ENCODE data around the gene TLL1. TPM values are rescaled to one million over a fixed set of nuclear protein-coding genes. Genes with fewer than 3 reads are reported as not detected.
A peak's percentile ranks its signal among the peaks of the same experiment; 100 is the strongest.

TLL1 gene
- 2.6 and 19.0 TPM in 2 replicates for total RNA-seq

DNA sequence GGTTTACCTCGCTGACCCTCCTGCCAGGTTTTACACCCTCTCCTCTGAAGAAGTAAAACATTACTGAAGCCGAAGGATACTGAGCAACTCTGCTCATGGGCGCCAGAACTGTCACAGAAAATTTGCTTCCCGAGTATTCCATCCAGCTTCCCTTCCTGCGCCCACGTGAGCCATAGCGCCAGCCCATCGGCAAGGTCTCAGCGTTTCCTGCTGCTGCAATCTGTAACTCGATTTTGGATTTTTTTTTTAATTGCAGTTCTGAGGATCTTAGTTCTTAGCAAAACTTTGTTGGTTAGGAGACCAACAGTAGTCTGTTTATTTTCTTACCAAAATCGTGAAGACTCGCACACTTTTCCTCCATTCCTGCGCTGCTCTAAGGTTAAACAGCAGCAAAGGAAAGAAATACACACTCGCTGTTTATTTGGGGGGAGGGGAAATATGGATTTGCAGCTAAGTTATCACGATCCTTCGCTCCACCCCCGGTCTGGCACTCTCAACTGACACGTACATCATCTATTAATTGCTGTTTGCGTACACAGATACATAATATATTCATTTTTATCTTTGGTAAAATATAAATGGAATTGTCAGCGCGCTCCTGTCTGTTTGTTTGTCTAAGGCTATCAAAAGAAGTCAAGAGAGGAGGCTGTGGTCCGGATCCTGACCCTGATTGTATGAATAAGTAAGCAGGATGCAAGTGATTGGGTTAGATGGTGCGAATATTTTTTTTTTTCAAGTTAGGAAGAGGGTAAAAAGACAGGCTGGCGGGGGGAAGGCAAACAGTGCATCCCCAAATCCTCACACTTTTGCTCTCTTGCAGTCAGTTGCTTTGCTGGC lies at the start of gene TLL1:
Gene TLL1 (plus strand): TSS at position 777 of the 837 bp plus-strand sequence. CDS start 668 bp downstream, outside the sequence.
- H3K4me3 ChIP-seq (ENCODE audit: low read depth, low read length): peak within 1 kb of the TSS; percentile 44
- peak; percentile 10 for DNase-seq (ENCODE audit: low read depth)
- TF ChIP-seq, protein P1, sequence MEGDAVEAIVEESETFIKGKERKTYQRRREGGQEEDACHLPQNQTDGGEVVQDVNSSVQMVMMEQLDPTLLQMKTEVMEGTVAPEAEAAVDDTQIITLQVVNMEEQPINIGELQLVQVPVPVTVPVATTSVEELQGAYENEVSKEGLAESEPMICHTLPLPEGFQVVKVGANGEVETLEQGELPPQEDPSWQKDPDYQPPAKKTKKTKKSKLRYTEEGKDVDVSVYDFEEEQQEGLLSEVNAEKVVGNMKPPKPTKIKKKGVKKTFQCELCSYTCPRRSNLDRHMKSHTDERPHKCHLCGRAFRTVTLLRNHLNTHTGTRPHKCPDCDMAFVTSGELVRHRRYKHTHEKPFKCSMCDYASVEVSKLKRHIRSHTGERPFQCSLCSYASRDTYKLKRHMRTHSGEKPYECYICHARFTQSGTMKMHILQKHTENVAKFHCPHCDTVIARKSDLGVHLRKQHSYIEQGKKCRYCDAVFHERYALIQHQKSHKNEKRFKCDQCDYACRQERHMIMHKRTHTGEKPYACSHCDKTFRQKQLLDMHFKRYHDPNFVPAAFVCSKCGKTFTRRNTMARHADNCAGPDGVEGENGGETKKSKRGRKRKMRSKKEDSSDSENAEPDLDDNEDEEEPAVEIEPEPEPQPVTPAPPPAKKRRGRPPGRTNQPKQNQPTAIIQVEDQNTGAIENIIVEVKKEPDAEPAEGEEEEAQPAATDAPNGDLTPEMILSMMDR (IDR thresholded peaks at IDR 0.05; ENCODE audit: insufficient read depth, low read depth, low read length): no peak

DNA sequence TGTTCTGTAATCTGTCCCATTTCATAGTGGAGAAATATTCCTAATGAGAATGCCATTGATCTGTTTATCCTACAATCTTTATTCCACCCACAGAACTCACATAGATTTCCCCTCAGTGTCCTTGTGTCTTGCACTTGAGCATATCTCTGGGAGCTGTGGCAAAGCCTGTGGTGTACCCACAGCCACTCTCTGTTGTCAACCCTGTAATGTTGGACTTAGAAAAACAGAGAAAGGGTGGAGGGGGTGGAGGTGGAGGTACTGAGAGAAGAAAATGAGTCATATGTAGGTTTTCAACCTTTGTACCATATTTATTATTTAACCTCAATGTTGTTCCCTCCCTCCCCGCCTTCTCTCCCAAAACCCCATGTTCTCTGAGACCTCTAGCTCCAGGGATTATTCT lies 46.9 kb upstream of the TLL1 start:
- no peak overlapping the region for H3K4me3 ChIP-seq (ENCODE audit: low read depth, low read length)
- DNase-seq (ENCODE audit: low read depth): no peak
- TF ChIP-seq, protein P1 (IDR thresholded peaks at IDR 0.05; ENCODE audit: insufficient read depth, low read depth, low read length): no peak

DNA sequence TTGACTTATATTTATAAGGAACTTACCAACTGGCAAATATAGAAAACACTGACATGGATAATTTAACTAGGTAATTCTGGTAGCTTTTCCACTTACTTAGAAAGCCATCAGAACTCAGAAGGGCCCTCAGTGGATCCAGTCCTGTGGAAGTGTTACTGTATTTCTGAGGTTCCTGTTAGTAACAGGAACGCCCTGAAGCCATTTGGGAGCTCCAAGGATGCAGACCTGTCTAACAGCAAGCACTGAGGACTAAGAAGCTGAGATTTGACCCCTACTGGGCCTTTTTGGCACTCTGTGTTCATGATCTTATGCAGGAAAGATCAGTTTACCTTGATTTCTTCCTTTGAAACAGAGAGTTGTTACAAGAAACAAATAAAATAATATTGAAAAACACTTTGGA lies 46.0 kb upstream of the TLL1 start:
- no peak overlapping the region for H3K4me3 ChIP-seq (ENCODE audit: low read depth, low read length)
- DNase-seq (ENCODE audit: low read depth): no peak
- TF ChIP-seq, protein P1 (IDR thresholded peaks at IDR 0.05; ENCODE audit: insufficient read depth, low read depth, low read length): no peak

DNA sequence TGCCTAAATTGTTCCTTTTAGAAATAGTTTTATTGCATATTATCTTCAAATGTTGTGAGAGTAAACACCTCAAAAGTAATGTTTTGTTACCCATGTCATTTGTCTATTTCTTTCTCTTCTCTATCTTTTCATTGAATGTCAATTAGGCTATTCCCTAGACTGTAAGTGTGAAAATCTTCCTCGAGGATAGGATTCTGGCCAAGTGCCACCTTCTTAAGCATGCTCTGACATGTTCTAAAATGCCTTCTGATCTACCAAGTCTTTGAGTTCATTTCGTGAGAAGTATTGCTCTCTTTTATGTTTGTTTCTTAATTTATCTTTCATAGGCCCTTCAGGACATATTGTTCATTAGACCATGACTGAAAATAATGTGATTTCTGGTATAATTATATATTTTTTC lies 44.1 kb upstream of the TLL1 start:
- no peak for DNase-seq (ENCODE audit: low read depth)
- no peak overlapping the region for H3K4me3 ChIP-seq (ENCODE audit: low read depth, low read length)
- TF ChIP-seq, protein P1 (IDR thresholded peaks at IDR 0.05; ENCODE audit: insufficient read depth, low read depth, low read length): no peak

DNA sequence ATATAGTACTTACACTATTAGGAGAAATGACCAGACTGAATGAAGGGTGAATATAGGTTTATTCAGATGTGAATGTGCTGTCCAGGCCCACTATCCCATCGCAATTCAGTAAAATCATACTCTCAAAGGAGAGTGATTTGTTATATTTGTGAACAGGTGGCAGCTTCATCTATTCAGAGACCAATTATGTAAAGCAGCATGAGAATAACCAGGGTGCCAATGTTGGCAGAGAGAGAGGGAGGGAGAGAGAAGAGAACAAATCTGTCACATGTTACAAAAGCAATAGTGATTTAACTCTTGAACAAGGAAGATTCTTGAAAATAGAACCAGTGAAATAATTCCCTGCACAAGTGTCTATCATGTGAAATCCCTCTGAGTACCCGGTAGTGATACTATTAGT lies 38.9 kb upstream of the TLL1 start:
- H3K4me3 ChIP-seq (ENCODE audit: low read depth, low read length): no peak overlapping the region
- TF ChIP-seq, protein P1 (IDR thresholded peaks at IDR 0.05; ENCODE audit: insufficient read depth, low read depth, low read length): no peak
- DNase-seq (ENCODE audit: low read depth): no peak

DNA sequence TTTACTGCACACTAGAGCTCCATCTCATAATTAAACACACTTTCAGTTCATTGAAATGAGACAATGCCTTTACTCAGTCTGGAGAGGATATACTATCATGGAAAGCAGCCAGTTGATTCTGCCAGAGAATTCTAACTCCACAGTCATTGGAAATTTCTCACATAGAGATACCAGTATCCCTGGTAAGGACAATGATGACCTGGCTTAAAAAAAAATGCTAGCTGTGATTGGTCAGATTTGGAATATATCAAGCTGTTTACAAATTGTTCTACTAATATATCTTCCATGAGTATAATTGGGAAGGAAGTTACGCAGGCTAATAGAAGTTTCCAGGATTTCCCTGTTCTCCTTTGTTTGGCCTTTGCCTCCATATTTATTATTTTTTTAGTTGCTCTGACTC lies 34.5 kb upstream of the TLL1 start:
- no peak overlapping the region for H3K4me3 ChIP-seq (ENCODE audit: low read depth, low read length)
- DNase-seq (ENCODE audit: low read depth): no peak
- TF ChIP-seq, protein P1 (IDR thresholded peaks at IDR 0.05; ENCODE audit: insufficient read depth, low read depth, low read length): no peak

Measured in fibroblast of villous mesenchyme (primary cell).